IMR-90 (cell line): Measurements from ENCODE around the gene LSG1. TPM values are rescaled to one million over a fixed set of nuclear protein-coding genes. Genes with fewer than 3 reads are reported as not detected.

Experiments used
- ATAC-seq: fragments of 200-7000 bp; cut with Tn5 transposase; 2 replicates; pipeline ENCODE4 v1.9.1; 2020; ENCODE audit warnings: low read depth, mild to moderate bottlenecking, moderate library complexity
- BruUV-seq: library from RNA; stranded (reverse); fragments of 400-500 nt; replicated peaks from 2 replicates; lab custom pipeline; 2021; lab: Mats Ljungman, UMichigan
- CTCF ChIA-PET: fragments of 300-600 bp; formaldehyde crosslinking; extraction: SDS; loops from one replicate; lab custom pipeline; 2021; ENCODE audit warnings: antibody characterized with exemption; lab: Yijun Ruan, JAX
- POLR2A ChIA-PET: fragments of 300-600 bp; sonication (Branson Sonifier 250); formaldehyde crosslinking; loops from one replicate; lab custom pipeline; 2022; ENCODE audit warnings: antibody characterized with exemption; ENCODE audit not compliant: unreplicated experiment; lab: Charles Lee
- DNase-seq: peaks from one replicate; pipeline ENCODE4 v3.0.0; 2013
- H2AFZ ChIP-seq: replicated peaks from 2 replicates; pipeline ENCODE3; 2013; ENCODE audit warnings: low read length, mild to moderate bottlenecking; ENCODE audit not compliant: poor library complexity
- H2AK5ac ChIP-seq: 2 replicates; pipeline ENCODE4 v1.6.1; 2013; ENCODE audit warnings: low read depth, low read length, inconsistent platforms
- H2AK9ac ChIP-seq: replicated peaks from 2 replicates; pipeline ENCODE3; 2013; ENCODE audit warnings: mild to moderate bottlenecking, low read depth, low read length, moderate library complexity; ENCODE audit not compliant: poor library complexity
- H2BK120ac ChIP-seq: 2 replicates; pipeline ENCODE4 v1.6.1; 2013; ENCODE audit warnings: low read depth, low read length, inconsistent platforms
- H2BK15ac ChIP-seq: 3 replicates; pipeline ENCODE4 v1.6.1; 2013; ENCODE audit warnings: low read depth, low read length, inconsistent platforms
- H2BK20ac ChIP-seq: 2 replicates; pipeline ENCODE4 v1.6.1; 2013; ENCODE audit warnings: low read depth, mild to moderate bottlenecking, inconsistent platforms, low read length, moderate library complexity
- H2BK5ac ChIP-seq: 2 replicates; pipeline ENCODE4 v1.6.1; 2013; ENCODE audit warnings: mild to moderate bottlenecking, low read depth, low read length, inconsistent platforms; ENCODE audit not compliant: poor library complexity, severe bottlenecking
- H3K14ac ChIP-seq: replicated peaks from 2 replicates; pipeline ENCODE4 v1.6.1; 2013; ENCODE audit warnings: low read depth, low read length, inconsistent platforms
- H3K18ac ChIP-seq: 2 replicates; pipeline ENCODE4 v1.6.1; 2013; ENCODE audit warnings: low read depth, low read length, control low read depth
- H3K23ac ChIP-seq: 2 replicates; pipeline ENCODE4 v1.6.1; 2013; ENCODE audit warnings: low read depth, low read length, inconsistent platforms
- H3K27ac ChIP-seq: 2 replicates; pipeline ENCODE4 v1.5.1; 2013; ENCODE audit warnings: mild to moderate bottlenecking, control low read depth, low read length; ENCODE audit not compliant: insufficient read depth
- H3K27me3 ChIP-seq: 2 replicates; pipeline ENCODE4 v1.6.1; 2013; ENCODE audit warnings: low read length; ENCODE audit not compliant: control insufficient read depth, insufficient read depth
- H3K36me3 ChIP-seq: 2 replicates; pipeline ENCODE4 v1.6.1; 2013; ENCODE audit warnings: low read length, mixed read lengths; ENCODE audit not compliant: control insufficient read depth, insufficient read depth
- H3K4ac ChIP-seq: 2 replicates; pipeline ENCODE4 v1.6.1; 2013; ENCODE audit warnings: low read depth, low read length, inconsistent platforms
- H3K4me1 ChIP-seq: 2 replicates; pipeline ENCODE4 v1.6.1; 2013; ENCODE audit warnings: low read length, mixed read lengths; ENCODE audit not compliant: control insufficient read depth, insufficient read depth
- H3K4me2 ChIP-seq: 2 replicates; pipeline ENCODE4 v1.6.1; 2013; ENCODE audit warnings: low read depth, mild to moderate bottlenecking, control low read depth, low read length, moderate library complexity
- H3K4me3 ChIP-seq: 2 replicates; pipeline ENCODE4 v1.5.1; 2013; ENCODE audit warnings: low read depth, mild to moderate bottlenecking, control low read depth, low read length, moderate library complexity; ENCODE audit not compliant: insufficient read depth
- H3K56ac ChIP-seq: 2 replicates; pipeline ENCODE4 v1.6.1; 2013; ENCODE audit warnings: low read length, inconsistent platforms; ENCODE audit not compliant: insufficient read depth; ENCODE audit errors: extremely low read depth
- H3K79me1 ChIP-seq, 2 experiments: 2 replicates each; pipeline ENCODE4 v1.6.1; 2013; ENCODE audit warnings: low read length in 2 of 2, inconsistent platforms in 1 of 2, low read depth in 1 of 2
- H3K9ac ChIP-seq: 2 replicates; pipeline ENCODE4 v1.6.1; 2013; ENCODE audit warnings: low read depth, low read length, control low read depth
- H3K9me1 ChIP-seq: 2 replicates; pipeline ENCODE4 v1.6.1; 2013; ENCODE audit warnings: low read length, inconsistent platforms; ENCODE audit not compliant: insufficient read depth
- H3K9me3 ChIP-seq: 2 replicates; pipeline ENCODE4 v1.6.1; 2013; ENCODE audit warnings: low read length; ENCODE audit not compliant: control insufficient read depth, insufficient read depth
- H4K20me1 ChIP-seq: 2 replicates; pipeline ENCODE4 v1.6.1; 2013; ENCODE audit warnings: low read length, inconsistent platforms; ENCODE audit not compliant: insufficient read depth
- H4K5ac ChIP-seq: 2 replicates; pipeline ENCODE4 v1.6.1; 2013; ENCODE audit warnings: mild to moderate bottlenecking, low read depth, low read length, control low read depth
- H4K8ac ChIP-seq, 2 experiments: 2 replicates each; pipeline ENCODE4 v1.6.1; 2013; ENCODE audit warnings: low read depth in 2 of 2, low read length in 2 of 2, control low read depth in 1 of 2, inconsistent platforms in 1 of 2
- H4K91ac ChIP-seq: 2 replicates; pipeline ENCODE4 v1.6.1; 2013; ENCODE audit warnings: low read depth, low read length, inconsistent platforms; ENCODE audit not compliant: insufficient read depth
- BHLHE40 ChIP-seq: fragments of 150-350 bp; IDR thresholded peaks from 2 replicates; pipeline ENCODE4 v1.6.1; 2016; ENCODE audit warnings: mild to moderate bottlenecking, low read depth, low read length
- CEBPB ChIP-seq: IDR thresholded peaks from 2 replicates; pipeline ENCODE4 v1.6.1; 2012; ENCODE audit warnings: low read depth, low read length, improper control_type of control experiment
- ELK1 ChIP-seq: fragments of 150-350 bp; IDR thresholded peaks from 2 replicates; pipeline ENCODE4 v1.6.1; 2016; ENCODE audit warnings: low read depth, mild to moderate bottlenecking, low read length, moderate library complexity, borderline replicate concordance
- MAFK ChIP-seq: IDR thresholded peaks from 2 replicates; pipeline ENCODE4 v1.6.1; 2012; ENCODE audit warnings: low read depth, low read length, improper control_type of control experiment
- MXI1 ChIP-seq: IDR thresholded peaks from 2 replicates; pipeline ENCODE4 v1.6.1; 2012; ENCODE audit warnings: low read depth, mild to moderate bottlenecking, low read length, moderate library complexity, borderline replicate concordance
- NFE2L2 ChIP-seq: fragments of 150-350 bp; IDR thresholded peaks from 2 replicates; pipeline ENCODE4 v1.6.1; 2016; ENCODE audit warnings: low read depth, mild to moderate bottlenecking, low read length
- POLR2A ChIP-seq: IDR thresholded peaks from 2 replicates; pipeline ENCODE4 v1.6.1; 2012; ENCODE audit warnings: mild to moderate bottlenecking, low read depth, low read length
- RAD21 ChIP-seq: IDR thresholded peaks from 2 replicates; pipeline ENCODE4 v1.6.1; 2012; ENCODE audit warnings: low read length, improper control_type of control experiment
- RFX5 ChIP-seq: IDR thresholded peaks from 2 replicates; pipeline ENCODE4 v1.8.0; 2012; ENCODE audit warnings: low read depth, mild to moderate bottlenecking, low read length, moderate library complexity
- SMC3 ChIP-seq: fragments of 150-350 bp; IDR thresholded peaks from 2 replicates; pipeline ENCODE4 v1.6.1; 2016; ENCODE audit warnings: low read depth, mild to moderate bottlenecking, antibody characterized with exemption, low read length, moderate library complexity
- WGBS, 2 experiments: methylation state at CpG; one replicate each; pipeline versions ENCODE4 v1.1.5 to v1.1.7; 2013; ENCODE audit warnings: missing lambda C conversion rate in 2 of 2; ENCODE audit not compliant: insufficient read length in 1 of 2; ENCODE audit errors: extremely low coverage in 2 of 2; 5-methylcytosine and 5-hydroxymethylcytosine counted together
- dilution Hi-C: fragments of 300-500 bp; cut with HindIII; formaldehyde crosslinking; loops from one replicate; pipeline ENCODE4 v1.14.3; 2018; ENCODE audit warnings: low sequenced_read_pairs; ENCODE audit not compliant: unreplicated experiment
- in situ Hi-C: fragments of 300-500 bp; cut with MboI; formaldehyde crosslinking; loops from 3 replicates; pipeline ENCODE4 v1.14.3; 2019; ENCODE audit warnings: low sequenced_read_pairs, inconsistent platforms, mixed read lengths
- intact Hi-C: fragments of 100-400 bp; cut with micrococcal nuclease; formaldehyde crosslinking; loops from 2 replicates; pipeline ENCODE4 v1.10.0; 2022
- polyA plus RNA-seq, 3 experiments: library from polyadenylated mRNA; depleted of rRNA; stranded (reverse); fragments of >200 nt; gene quantifications; 2 replicates each; pipeline ENCODE4 v1.2.3, GENCODE V29; 2012; ENCODE audit warnings: low replicate concordance in 1 of 3
- total RNA-seq: library from RNA; depleted of rRNA; stranded (reverse); fragments of >200 nt; gene quantifications from 2 replicates; pipeline ENCODE4 v1.2.3, GENCODE V29; 2012
- TF ChIP-seq, protein P1 (sequence below): fragments of 150-350 bp; IDR thresholded peaks from 2 replicates; pipeline ENCODE4 v1.6.1; 2017; ENCODE audit warnings: mild to moderate bottlenecking, antibody characterized with exemption, low read length, low read depth
- TF ChIP-seq, protein P2 (sequence below): conservative IDR thresholded peaks from 2 replicates; pipeline ENCODE4 v1.5.1; 2012; ENCODE audit warnings: mild to moderate bottlenecking, low read depth, low read length, improper control_type of control experiment

LSG1 gene
- total and polyA plus RNA-seq, 2 of the 4 experiments (the other 2 are of a cell fraction), result 26.8 to 45.2 TPM

GRCh38 chr3:194592798-194593752 is 78.9 kb downstream of the LSG1 start:
- peak overlapping the region; percentile 89 for H2BK20ac ChIP-seq
- 85% methylated on average over 4 of the region's 10 CpGs; no CpG with 5 or more reads in 1 of the 2 experiments for WGBS, 2 experiments
- peak; percentile 86 for ATAC-seq
- H3K18ac ChIP-seq, result peak overlapping the region; percentile 87
- peak overlapping the region; percentile 81 for H3K4ac ChIP-seq
- dilution Hi-C loops (no loop called here), in situ Hi-C loops (no loop called here), intact Hi-C loops (loop anchor here (1.0 kb wide), 1 partner anchor 18 kb away; no protein-coding TSS in a partner anchor)
- peaks cover 11% of the 10 kb centered on the region for H3K4me1 ChIP-seq
- H3K27ac ChIP-seq, result peak overlapping the region; percentile 76
- CTCF ChIA-PET, result interaction anchor here (0.6 to 3.9 kb wide), 6 partner anchors 10 to 122 kb away, joined by 3 to 32 read pairs (median 4); no protein-coding TSS in a partner anchor
- H3K56ac ChIP-seq, result no peak overlapping the region
- peak overlapping the region; percentile 73 for H4K5ac ChIP-seq
- H3K36me3 ChIP-seq, result peaks cover 13% of the 10 kb centered on the region
- peak overlapping the region; percentile 47 to 65; a peak in 3 of 4 replicates for H4K8ac ChIP-seq
- no peaks in the 10 kb centered on the region for H3K9me3 ChIP-seq
- peak overlapping the region; percentile 71 for H2BK15ac ChIP-seq
- H2AFZ ChIP-seq, result no peak overlapping the region
- DNase-seq, result peak; percentile 100
- H3K9me1 ChIP-seq, result peaks cover 12% of the 10 kb centered on the region
- peak overlapping the region; percentile 38; the same call in 1 of the 2 replicates for H3K4me2 ChIP-seq
- peak overlapping the region; percentile 69; the same call in 1 of the 2 replicates for H2AK5ac ChIP-seq
- peak overlapping the region; percentile 17; the same call in 1 of the 2 replicates for H3K9ac ChIP-seq
- peak overlapping the region; percentile 93 for H2BK5ac ChIP-seq
- H3K14ac ChIP-seq, result peak overlapping the region; percentile 85
- H2BK120ac ChIP-seq, result peak overlapping the region; percentile 93
- no TSS peak for BruUV-seq
- peak overlapping the region; percentile 87 for H4K91ac ChIP-seq
- H3K23ac ChIP-seq, result peak overlapping the region; percentile 34; the same call in 1 of the 2 replicates
- no peaks in the 10 kb centered on the region for H3K27me3 ChIP-seq
- POLR2A ChIA-PET, result no interaction called here
- peaks cover 12 to 40% of the 10 kb centered on the region in 2 experiments; a peak in 3 of 4 replicates for H3K79me1 ChIP-seq
- peak overlapping the region; percentile 35 for H2AK9ac ChIP-seq
- no peaks in the 10 kb centered on the region for H4K20me1 ChIP-seq
- no peak overlapping the region for H3K4me3 ChIP-seq
- TF ChIP-seq CEBPB, result peak; percentile 88
- no peak for TF ChIP-seq ELK1
- TF ChIP-seq, protein P1, sequence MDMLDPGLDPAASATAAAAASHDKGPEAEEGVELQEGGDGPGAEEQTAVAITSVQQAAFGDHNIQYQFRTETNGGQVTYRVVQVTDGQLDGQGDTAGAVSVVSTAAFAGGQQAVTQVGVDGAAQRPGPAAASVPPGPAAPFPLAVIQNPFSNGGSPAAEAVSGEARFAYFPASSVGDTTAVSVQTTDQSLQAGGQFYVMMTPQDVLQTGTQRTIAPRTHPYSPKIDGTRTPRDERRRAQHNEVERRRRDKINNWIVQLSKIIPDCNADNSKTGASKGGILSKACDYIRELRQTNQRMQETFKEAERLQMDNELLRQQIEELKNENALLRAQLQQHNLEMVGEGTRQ, result no peak
- TF ChIP-seq NFE2L2, result 0 out of 2 replicates have a peak, but pooled peaks have one; percentile 20
- TF ChIP-seq MXI1, result peak; percentile 68; the same call in 1 of the 2 replicates
- peak; percentile 40 for TF ChIP-seq SMC3
- TF ChIP-seq, protein P2, sequence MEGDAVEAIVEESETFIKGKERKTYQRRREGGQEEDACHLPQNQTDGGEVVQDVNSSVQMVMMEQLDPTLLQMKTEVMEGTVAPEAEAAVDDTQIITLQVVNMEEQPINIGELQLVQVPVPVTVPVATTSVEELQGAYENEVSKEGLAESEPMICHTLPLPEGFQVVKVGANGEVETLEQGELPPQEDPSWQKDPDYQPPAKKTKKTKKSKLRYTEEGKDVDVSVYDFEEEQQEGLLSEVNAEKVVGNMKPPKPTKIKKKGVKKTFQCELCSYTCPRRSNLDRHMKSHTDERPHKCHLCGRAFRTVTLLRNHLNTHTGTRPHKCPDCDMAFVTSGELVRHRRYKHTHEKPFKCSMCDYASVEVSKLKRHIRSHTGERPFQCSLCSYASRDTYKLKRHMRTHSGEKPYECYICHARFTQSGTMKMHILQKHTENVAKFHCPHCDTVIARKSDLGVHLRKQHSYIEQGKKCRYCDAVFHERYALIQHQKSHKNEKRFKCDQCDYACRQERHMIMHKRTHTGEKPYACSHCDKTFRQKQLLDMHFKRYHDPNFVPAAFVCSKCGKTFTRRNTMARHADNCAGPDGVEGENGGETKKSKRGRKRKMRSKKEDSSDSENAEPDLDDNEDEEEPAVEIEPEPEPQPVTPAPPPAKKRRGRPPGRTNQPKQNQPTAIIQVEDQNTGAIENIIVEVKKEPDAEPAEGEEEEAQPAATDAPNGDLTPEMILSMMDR, result no peak
- peak; percentile 30 for TF ChIP-seq RAD21
- TF ChIP-seq POLR2A, result no peak
- no peak for TF ChIP-seq RFX5
- peak; percentile 58 for TF ChIP-seq MAFK
- TF ChIP-seq BHLHE40, result peak; percentile 91
